Endothelial cell of umbilical vein (primary cell): ENCODE measurements around the gene ZNF839.

Experiments
- CTCF ChIP-seq, 2 donors: IDR thresholded peaks; 1 replicate in 1 of 2; 2 replicates in 1 of 2; pipeline ENCODE4 v1.5.1; 2011; ENCODE audit warnings: low read length in 2 of 2, mild to moderate bottlenecking in 2 of 2, moderate library complexity in 2 of 2, control low read depth in 1 of 2, inconsistent platforms in 1 of 2, low read depth in 1 of 2; ENCODE audit not compliant: insufficient read depth in 1 of 2; ENCODE audit errors: extremely low read depth in 1 of 2
- EZH2 ChIP-seq: IDR thresholded peaks from 2 replicates; pipeline ENCODE4 v1.6.1; 2012; ENCODE audit warnings: borderline replicate concordance, low read depth, mild to moderate bottlenecking, moderate library complexity, low read length, inconsistent platforms; ENCODE audit not compliant: severe bottlenecking
- FOS ChIP-seq: IDR thresholded peaks from 2 replicates; pipeline ENCODE4 v1.6.1; 2011; ENCODE audit warnings: mild to moderate bottlenecking, low read length, moderate library complexity, borderline replicate concordance; ENCODE audit not compliant: insufficient read depth
- GATA2 ChIP-seq: IDR thresholded peaks from 2 replicates; pipeline ENCODE4 v1.7.0; 2011; ENCODE audit warnings: low read depth, mild to moderate bottlenecking, moderate library complexity, mixed read lengths, low read length; ENCODE audit not compliant: insufficient read length, insufficient read depth
- JUN ChIP-seq: IDR thresholded peaks from 2 replicates; pipeline ENCODE4 v1.6.1; 2011; ENCODE audit warnings: borderline replicate concordance, low read depth; ENCODE audit not compliant: insufficient read length, insufficient read depth
- MAX ChIP-seq: IDR thresholded peaks from 2 replicates; pipeline ENCODE4 v1.6.1; 2011; ENCODE audit not compliant: insufficient read depth, insufficient read length
- MYC ChIP-seq: IDR thresholded peaks from one replicate; pipeline ENCODE4 v1.6.1; 2011; ENCODE audit warnings: mild to moderate bottlenecking, low read depth, low read length
- POLR2A ChIP-seq: IDR thresholded peaks from 2 replicates; pipeline ENCODE4 v1.6.1; 2012; ENCODE audit warnings: low read depth, mild to moderate bottlenecking, control low read depth, low read length
- POLR2AphosphoS5 ChIP-seq: IDR thresholded peaks from 2 replicates; pipeline ENCODE4 v1.6.1; 2012; ENCODE audit warnings: low read depth, mild to moderate bottlenecking, control low read depth, low read length, moderate library complexity; ENCODE audit not compliant: insufficient read depth

- TF ChIP-seq CTCF (IDR thresholded peaks at IDR 0.05; ENCODE audit: extremely low read depth in 1 of 2, insufficient read depth in 1 of 2, low read depth in 1 of 2, low read length in 2 of 2), result no peak
- TF ChIP-seq EZH2, result no peak
- TF ChIP-seq MAX, result no peak
- no peak for TF ChIP-seq JUN
- TF ChIP-seq POLR2AphosphoS5, result no peak
- TF ChIP-seq POLR2A, result no peak
- TF ChIP-seq FOS, result no peak
- no peak for TF ChIP-seq GATA2
- TF ChIP-seq MYC, result no peak
These were observed 32.7 kb downstream of the ZNF839 start for GRCh38 chr14:102352213-102352612.
